ENCODE measurements around the gene NAA20. TPM values are rescaled to one million over a fixed set of nuclear protein-coding genes. Genes with fewer than 3 reads are reported as not detected.

NAA20 gene
- total RNA-seq, 2 experiments from 2014 or later: 53.3 to 53.7 TPM

DNA sequence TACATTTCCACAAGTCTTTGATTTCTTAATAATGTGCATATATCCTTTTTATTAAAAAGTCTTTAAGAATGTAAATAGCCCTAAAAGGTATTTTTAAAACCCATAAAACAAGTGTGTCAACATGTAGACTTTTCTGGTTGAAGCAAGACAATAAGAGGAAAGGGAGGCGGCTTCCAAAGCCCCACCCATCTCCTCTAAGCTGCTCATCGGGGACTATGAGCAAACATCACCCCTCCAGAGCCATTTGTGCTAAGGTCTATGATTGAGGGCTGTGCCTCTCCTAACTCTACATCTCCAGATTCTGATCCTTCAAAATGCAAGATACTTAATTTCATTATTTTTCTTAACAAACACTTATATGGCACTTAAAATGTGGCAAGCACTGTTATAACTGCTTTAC is 2.5 kb upstream of the NAA20 start:
- H3K4me1 Mint-ChIP-seq: peaks cover 30% of the 10 kb centered on the region
- ChIA-PET POLR2A (interaction anchor here (0.9 to 3.6 kb wide), 2 partner anchors 12 to 38 kb away, joined by 4 to 15 read pairs; partner anchors contain the start of genes CFAP61 and CRNKL1), CTCF (no interaction called here)
- peaks cover 14% of the 10 kb centered on the region for H3K27me3 Mint-ChIP-seq
- DNase-seq: no peak
- H3K9me3 Mint-ChIP-seq: no peaks in the 10 kb centered on the region
- no peak overlapping the region for H3K4me3 Mint-ChIP-seq
- H3K27ac Mint-ChIP-seq: no peak overlapping the region
- peaks cover 16% of the 10 kb centered on the region for H3K36me3 Mint-ChIP-seq (ENCODE audit: low read depth)

DNA sequence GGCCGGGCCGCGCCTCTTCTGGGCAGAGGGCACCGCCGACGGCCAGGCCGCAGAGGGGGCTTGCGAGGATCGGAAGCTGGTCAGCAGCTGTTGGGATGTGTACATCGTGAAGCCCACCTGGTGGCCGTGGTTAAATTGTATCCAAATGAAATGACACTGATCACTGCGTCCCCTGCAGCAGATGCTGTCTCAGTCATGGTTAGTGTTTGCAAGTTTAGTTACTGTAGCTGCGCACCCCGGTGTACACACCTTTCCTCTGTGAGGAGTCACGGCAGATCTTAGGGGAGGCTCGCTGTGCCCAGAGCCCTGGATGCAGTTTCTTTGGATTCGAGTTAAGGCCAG is 653 bp downstream of the NAA20 start:
- H3K4me1 Mint-ChIP-seq: peaks cover 59% of the 10 kb centered on the region

DNA sequence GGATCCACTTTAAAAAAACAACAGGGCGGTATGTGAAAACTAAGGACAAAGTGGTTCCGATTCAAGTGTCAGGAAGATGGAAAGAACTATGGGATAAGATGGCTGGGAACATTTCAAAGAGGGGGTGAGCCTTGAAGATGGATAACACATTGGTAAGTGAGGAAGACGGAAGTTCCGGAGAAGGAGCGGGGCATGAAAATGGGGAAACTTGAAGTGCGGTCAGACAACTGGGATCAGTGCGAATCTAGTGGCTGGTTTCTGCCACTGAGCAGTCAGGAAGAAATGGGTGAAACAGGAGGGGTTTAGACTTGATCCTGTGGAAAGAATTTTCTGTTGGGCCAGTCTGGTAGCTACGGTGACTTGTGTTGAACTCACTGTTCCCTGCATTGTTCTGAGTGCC is 1.2 kb downstream of the NAA20 start:
- ChIA-PET CTCF (interaction anchor here (3.1 kb wide), 1 partner anchor 33 kb away, joined by 33 read pairs; the partner anchor contains the start of genes CFAP61 and CRNKL1), POLR2A (interaction anchor here (1.3 to 3.6 kb wide), 3 partner anchors 9 to 81 kb away, joined by 3 to 43 read pairs (median 15); partner anchors contain the start of genes CFAP61 and CRNKL1)
- peaks cover 64% of the 10 kb centered on the region for H3K4me1 Mint-ChIP-seq
- H3K9me3 Mint-ChIP-seq: no peaks in the 10 kb centered on the region
- H3K27ac Mint-ChIP-seq: peak overlapping the region; percentile 27
- H3K4me3 Mint-ChIP-seq: peak overlapping the region; percentile 87
- no peak for DNase-seq
- H3K27me3 Mint-ChIP-seq: no peaks in the 10 kb centered on the region
- H3K36me3 Mint-ChIP-seq (ENCODE audit: low read depth): peaks cover 25% of the 10 kb centered on the region

More for the DNA sequence above, 653 bp downstream of the NAA20 start:
- Mint-ChIP-seq H3K4me3 (peak overlapping the region; percentile 87), H3K36me3 (ENCODE audit: low read depth) (peaks cover 24% of the 10 kb centered on the region), H3K27me3 (no peaks in the 10 kb centered on the region), H3K9me3 (no peaks in the 10 kb centered on the region), H3K27ac (peak overlapping the region; percentile 68)
- DNase-seq: peak; percentile 32
- CTCF ChIA-PET: interaction anchor here (1.3 to 3.1 kb wide), 4 partner anchors 10 to 34 kb away, joined by 3 to 33 read pairs (median 6); partner anchors contain the start of genes CFAP61 and CRNKL1
- POLR2A ChIA-PET: interaction anchor here (1.2 to 3.6 kb wide), 5 partner anchors 9 to 81 kb away, joined by 3 to 43 read pairs (median 4); partner anchors contain the start of genes CFAP61 and CRNKL1

DNA sequence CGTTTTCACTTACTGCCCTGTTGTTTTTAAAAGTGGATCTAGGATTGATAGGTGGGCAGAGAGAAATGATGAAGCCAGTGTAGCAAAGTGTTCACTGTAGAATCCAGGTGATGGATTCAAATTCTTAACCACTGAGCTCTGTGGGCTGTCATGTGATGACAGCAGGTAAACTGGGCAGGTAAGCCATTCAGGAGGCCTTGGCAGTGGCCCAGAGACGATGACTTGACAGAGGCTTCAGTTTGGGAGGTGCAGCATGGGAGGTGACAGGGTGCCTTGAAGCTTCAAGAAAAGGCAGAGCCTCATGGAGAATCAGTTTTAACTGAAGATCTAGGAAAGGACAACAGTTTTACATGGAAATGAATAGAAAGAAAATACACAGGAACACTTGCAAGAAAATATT is 2.0 kb downstream of the NAA20 start:
- Mint-ChIP-seq H3K36me3 (ENCODE audit: low read depth) (peaks cover 30% of the 10 kb centered on the region), H3K27ac (no peak overlapping the region), H3K4me3 (peak overlapping the region; percentile 87), H3K9me3 (no peaks in the 10 kb centered on the region), H3K4me1 (peaks cover 70% of the 10 kb centered on the region), H3K27me3 (no peaks in the 10 kb centered on the region)
- no peak for DNase-seq
- ChIA-PET CTCF (no interaction called here), POLR2A (interaction anchor here (1.3 to 2.7 kb wide), 3 partner anchors 32 to 82 kb away, joined by 3 to 43 read pairs (median 5); partner anchors contain the start of genes CFAP61 and CRNKL1)

DNA sequence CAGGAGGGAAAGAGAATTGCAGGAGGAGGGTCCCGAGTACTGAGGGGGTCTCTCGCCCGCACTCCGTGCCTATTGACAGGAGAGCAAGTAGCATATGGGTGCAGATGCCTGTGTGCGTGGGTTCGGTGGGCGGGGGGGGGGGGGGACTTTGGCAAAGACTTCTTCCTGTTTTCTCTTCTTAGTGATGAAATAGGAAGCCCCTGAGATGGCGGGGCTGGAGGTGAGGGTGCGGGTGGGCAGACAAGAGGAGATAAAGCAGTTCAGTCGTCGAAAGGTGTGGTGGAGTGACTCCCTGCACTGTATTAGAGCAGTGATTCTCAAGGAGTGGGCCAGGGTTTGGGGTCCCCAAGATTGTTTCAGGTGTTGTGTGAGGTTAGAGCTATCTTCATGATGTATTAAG is 3.7 kb downstream of the NAA20 start:
- H3K4me3 Mint-ChIP-seq: no peak overlapping the region
- no peaks in the 10 kb centered on the region for H3K27me3 Mint-ChIP-seq
- H3K27ac Mint-ChIP-seq: peak overlapping the region; percentile 44
- peaks cover 73% of the 10 kb centered on the region for H3K4me1 Mint-ChIP-seq
- DNase-seq: no peak
- peaks cover 36% of the 10 kb centered on the region for H3K36me3 Mint-ChIP-seq (ENCODE audit: low read depth)
- ChIA-PET CTCF (no interaction called here), POLR2A (interaction anchor here (1.1 to 2.0 kb wide), 2 partner anchors 12 to 31 kb away, joined by 3 to 5 read pairs; partner anchors contain the start of genes CFAP61 and CRNKL1)
- H3K9me3 Mint-ChIP-seq: no peaks in the 10 kb centered on the region

DNA sequence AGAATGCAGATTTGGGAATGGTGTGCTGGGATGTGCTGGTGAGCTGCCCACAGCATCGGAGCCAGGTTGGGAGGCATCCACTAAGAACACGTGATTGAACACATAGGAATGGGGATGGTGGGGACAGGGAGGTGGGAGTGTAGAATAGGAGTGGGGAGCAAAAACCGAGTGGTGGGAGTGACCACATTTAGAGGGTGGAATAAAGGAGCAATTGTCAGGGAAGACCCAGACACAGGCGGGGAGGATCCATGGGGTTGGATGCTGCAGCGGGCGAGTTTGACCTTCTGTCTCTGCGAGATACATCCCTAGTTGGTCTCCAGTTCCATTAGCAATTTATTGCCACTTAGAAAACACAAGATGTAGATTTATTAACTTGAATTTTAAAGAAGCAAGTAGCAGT is 4.7 kb downstream of the NAA20 start:
- no peak for DNase-seq
- peak overlapping the region; percentile 72 for H3K27ac Mint-ChIP-seq
- H3K9me3 Mint-ChIP-seq: no peaks in the 10 kb centered on the region
- peaks cover 69% of the 10 kb centered on the region for H3K4me1 Mint-ChIP-seq
- no peak overlapping the region for H3K4me3 Mint-ChIP-seq
- CTCF ChIA-PET: no interaction called here
- POLR2A ChIA-PET: interaction anchor here (2.3 kb wide), 1 partner anchor 30 kb away, joined by 15 read pairs; the partner anchor contains the start of genes CFAP61 and CRNKL1
- H3K27me3 Mint-ChIP-seq: no peaks in the 10 kb centered on the region
- peaks cover 40% of the 10 kb centered on the region for H3K36me3 Mint-ChIP-seq (ENCODE audit: low read depth)

DNA sequence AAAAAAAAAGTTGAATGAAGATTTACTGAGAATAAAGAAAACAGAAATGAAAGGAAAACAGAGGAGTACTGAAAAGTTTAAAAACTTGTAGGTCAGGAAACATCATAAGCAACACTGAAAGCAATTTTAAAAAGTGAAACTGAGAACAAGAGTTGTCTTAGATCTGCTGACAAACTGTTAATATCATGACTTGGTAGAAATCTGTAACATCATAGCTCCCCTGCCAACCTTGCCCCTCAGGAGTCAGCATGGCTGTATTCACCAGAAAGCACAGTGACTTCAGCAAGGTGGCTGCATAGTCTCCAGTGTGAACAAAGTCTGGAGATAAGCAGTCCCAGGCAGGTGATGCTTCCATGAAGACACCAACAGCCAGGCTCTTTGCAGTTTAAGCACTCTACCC is 5.3 kb downstream of the NAA20 start:
- H3K4me1 Mint-ChIP-seq: peaks cover 65% of the 10 kb centered on the region
- no peaks in the 10 kb centered on the region for H3K9me3 Mint-ChIP-seq
- peaks cover 43% of the 10 kb centered on the region for H3K36me3 Mint-ChIP-seq (ENCODE audit: low read depth)
- ChIA-PET CTCF (no interaction called here), POLR2A (interaction anchor here (1.4 to 2.3 kb wide), 2 partner anchors 29 to 85 kb away, joined by 3 to 15 read pairs; partner anchors contain the start of genes CFAP61 and CRNKL1)
- H3K27me3 Mint-ChIP-seq: no peaks in the 10 kb centered on the region
- no peak for DNase-seq
- H3K27ac Mint-ChIP-seq: peak overlapping the region; percentile 81
- H3K4me3 Mint-ChIP-seq: peak overlapping the region; percentile 43

DNA sequence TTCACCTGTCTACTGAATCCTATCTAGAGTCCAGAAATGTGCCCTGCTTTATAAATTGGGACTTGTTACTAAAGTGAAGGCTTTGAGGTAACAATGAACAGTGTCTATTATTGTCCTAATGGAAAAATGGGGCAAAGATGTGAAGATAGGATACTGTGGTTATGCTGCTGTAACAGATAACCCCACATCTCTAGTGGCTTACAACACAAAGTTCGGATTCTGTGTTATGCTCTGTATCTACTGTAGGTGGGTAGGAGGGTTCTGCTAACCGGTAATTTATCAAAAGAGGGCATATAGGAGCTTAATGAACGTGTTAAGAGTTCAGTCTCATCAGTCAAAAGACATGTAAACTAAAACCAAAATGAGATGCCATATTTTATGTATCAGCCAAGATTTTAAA is 6.2 kb downstream of the NAA20 start:
- CTCF ChIA-PET: no interaction called here
- no peak for DNase-seq
- H3K27ac Mint-ChIP-seq: peak overlapping the region; percentile 45
- H3K4me3 Mint-ChIP-seq: no peak overlapping the region
- no peaks in the 10 kb centered on the region for H3K9me3 Mint-ChIP-seq
- POLR2A ChIA-PET: interaction anchor here (1.4 to 2.3 kb wide), 2 partner anchors 29 to 86 kb away, joined by 3 to 15 read pairs; partner anchors contain the start of genes CFAP61 and CRNKL1
- H3K36me3 Mint-ChIP-seq (ENCODE audit: low read depth): peaks cover 40% of the 10 kb centered on the region
- H3K27me3 Mint-ChIP-seq: no peaks in the 10 kb centered on the region
- peaks cover 57% of the 10 kb centered on the region for H3K4me1 Mint-ChIP-seq

DNA sequence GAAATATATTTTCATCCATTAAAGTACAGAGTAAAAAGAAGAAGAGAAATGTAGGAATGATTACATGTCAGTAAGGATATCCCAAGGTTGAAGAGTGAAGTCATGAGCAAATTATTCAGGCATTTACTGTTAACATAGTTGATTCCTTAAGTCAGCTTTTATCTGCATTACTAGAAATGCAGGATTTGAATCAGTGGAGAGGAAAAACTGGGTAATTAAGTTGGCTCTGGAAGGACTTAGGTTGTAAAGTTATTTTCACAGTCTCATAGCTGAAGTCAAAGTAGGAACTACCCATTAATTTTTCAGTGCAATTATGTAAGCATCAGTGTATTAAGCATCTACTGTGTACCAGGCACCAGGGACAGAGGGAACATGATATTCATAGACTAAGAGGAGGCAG is 7.8 kb downstream of the NAA20 start:
- no peaks in the 10 kb centered on the region for H3K27me3 Mint-ChIP-seq
- no peak overlapping the region for H3K4me3 Mint-ChIP-seq
- CTCF ChIA-PET: no interaction called here
- POLR2A ChIA-PET: no interaction called here
- no peak overlapping the region for H3K27ac Mint-ChIP-seq
- H3K9me3 Mint-ChIP-seq: no peaks in the 10 kb centered on the region
- no peak for DNase-seq
- peaks cover 43% of the 10 kb centered on the region for H3K4me1 Mint-ChIP-seq
- peaks cover 34% of the 10 kb centered on the region for H3K36me3 Mint-ChIP-seq (ENCODE audit: low read depth)

DNA sequence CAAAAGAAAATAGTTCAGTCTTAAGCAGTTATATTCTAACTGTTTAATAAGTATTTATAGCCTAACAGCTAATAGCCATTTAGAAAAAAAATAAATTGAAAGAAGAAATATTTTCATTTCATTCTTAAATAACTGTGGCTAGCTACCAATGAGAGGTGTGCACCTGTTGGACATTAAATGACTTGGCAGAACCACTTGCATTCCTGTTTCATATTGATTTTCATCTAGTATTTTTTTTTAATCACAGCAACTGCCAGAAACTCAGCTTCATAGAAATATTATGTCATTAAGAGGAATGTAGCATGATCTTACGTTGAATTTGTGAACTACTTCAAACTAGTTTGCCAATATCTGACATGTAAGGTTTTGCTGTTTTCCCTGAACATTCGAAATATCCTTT is 10.1 kb downstream of the NAA20 start:
- no peak for DNase-seq
- Mint-ChIP-seq H3K36me3 (ENCODE audit: low read depth) (peaks cover 35% of the 10 kb centered on the region), H3K4me1 (peaks cover 22% of the 10 kb centered on the region), H3K27ac (no peak overlapping the region), H3K9me3 (no peaks in the 10 kb centered on the region), H3K4me3 (no peak overlapping the region), H3K27me3 (no peaks in the 10 kb centered on the region)
- CTCF ChIA-PET: interaction anchor here (2.5 kb wide), 1 partner anchor 11 kb away, joined by 9 read pairs; the partner anchor contains the start of gene NAA20
- POLR2A ChIA-PET: interaction anchor here (0.6 to 3.2 kb wide), 5 partner anchors 11 to 1561 kb away, joined by 3 to 15 read pairs (median 3); partner anchors contain the start of genes CFAP61, CRNKL1, DZANK1 and NAA20

DNA sequence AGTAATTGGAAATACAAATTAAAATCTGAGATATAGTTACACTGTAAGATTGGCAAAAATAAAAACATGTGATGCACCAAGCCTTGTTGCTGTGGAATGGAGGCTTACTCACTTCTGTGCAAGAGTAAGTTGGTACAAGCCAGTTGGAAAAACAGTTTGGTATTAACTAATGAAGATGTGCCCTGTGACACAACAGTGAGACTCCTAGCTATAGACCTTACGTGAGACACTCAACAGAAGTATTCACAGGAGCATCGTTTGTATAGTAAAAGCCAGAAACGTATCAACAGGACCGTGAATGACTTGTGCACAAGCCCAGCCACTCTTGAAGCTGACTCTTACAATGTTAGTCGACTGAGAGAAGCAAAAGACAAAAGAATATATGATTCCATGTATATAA is 14.6 kb downstream of the NAA20 start:
- POLR2A ChIA-PET: interaction anchor here (2.1 kb wide), 1 partner anchor 20 kb away, joined by 9 read pairs; the partner anchor contains the start of genes CFAP61 and CRNKL1
- peaks cover 51% of the 10 kb centered on the region for H3K36me3 Mint-ChIP-seq (ENCODE audit: low read depth)

DNA sequence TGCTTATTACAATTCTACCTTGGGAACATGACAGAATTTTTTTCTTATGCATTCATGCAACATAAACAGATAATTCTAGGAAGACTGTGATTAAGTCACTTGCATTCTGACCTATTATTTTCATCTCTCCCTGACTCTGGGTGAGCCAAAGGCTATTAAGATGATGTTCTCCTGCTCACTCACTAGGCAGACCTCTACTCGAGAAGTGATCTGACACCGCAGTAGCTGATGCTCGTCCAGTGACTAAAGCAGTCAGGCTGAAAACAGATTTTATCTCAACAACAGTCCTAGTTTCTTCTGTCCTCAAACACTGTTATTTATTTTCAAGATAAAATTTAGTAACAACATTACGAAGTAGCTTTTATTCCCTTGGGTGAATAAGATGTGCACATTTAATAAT is 17.3 kb downstream of the NAA20 start:
- Mint-ChIP-seq H3K36me3 (ENCODE audit: low read depth) (peaks cover 64% of the 10 kb centered on the region), H3K27ac (no peak overlapping the region), H3K27me3 (no peaks in the 10 kb centered on the region), H3K9me3 (no peaks in the 10 kb centered on the region), H3K4me1 (no peaks in the 10 kb centered on the region), H3K4me3 (no peak overlapping the region)
- ChIA-PET POLR2A (interaction anchor here (0.9 kb wide), 1 partner anchor 18 kb away, joined by 4 read pairs; the partner anchor contains the start of genes CFAP61 and CRNKL1), CTCF (no interaction called here)
- DNase-seq: no peak

More for the DNA sequence above, 14.6 kb downstream of the NAA20 start:
- H3K4me3 Mint-ChIP-seq: no peak overlapping the region
- CTCF ChIA-PET: no interaction called here
- H3K4me1 Mint-ChIP-seq: no peaks in the 10 kb centered on the region
- DNase-seq: no peak
- H3K9me3 Mint-ChIP-seq: no peaks in the 10 kb centered on the region
- no peak overlapping the region for H3K27ac Mint-ChIP-seq
- no peaks in the 10 kb centered on the region for H3K27me3 Mint-ChIP-seq

DNA sequence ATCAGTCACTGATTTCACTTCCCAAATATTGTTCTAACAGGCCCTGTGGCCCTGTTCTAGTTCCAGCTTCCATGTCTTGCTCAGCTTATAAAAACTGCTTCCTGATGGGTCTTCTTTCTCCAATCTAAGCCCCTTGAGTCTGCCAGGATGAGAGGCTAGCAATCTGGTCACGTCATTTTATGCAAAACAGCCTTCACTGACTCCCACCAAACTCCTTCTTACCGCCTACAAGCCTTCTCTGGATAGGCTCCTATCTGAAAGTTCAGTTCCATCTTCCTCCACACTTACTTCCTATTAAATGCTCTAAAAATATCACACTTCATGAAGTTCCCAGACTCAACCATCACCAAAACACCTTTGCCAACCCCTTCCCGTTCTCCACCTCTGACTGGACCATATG is 19.6 kb downstream of the NAA20 start:
- H3K27me3 Mint-ChIP-seq: no peaks in the 10 kb centered on the region
- H3K4me3 Mint-ChIP-seq: no peak overlapping the region
- H3K36me3 Mint-ChIP-seq (ENCODE audit: low read depth): peaks cover 70% of the 10 kb centered on the region
- ChIA-PET CTCF (no interaction called here), POLR2A (no interaction called here)
- no peak overlapping the region for H3K27ac Mint-ChIP-seq
- no peaks in the 10 kb centered on the region for H3K4me1 Mint-ChIP-seq
- no peaks in the 10 kb centered on the region for H3K9me3 Mint-ChIP-seq
- DNase-seq: no peak
